Hematopoietic multipotent progenitor cell treated with erythropoietin and hydrocortisone succinate and interleukin-3 and kit ligand, for 6 days (in vitro differentiated cells): ENCODE data around the gene NHSL2.
A peak's percentile ranks its signal among the peaks of the same experiment; 100 is the strongest.

Experiments
- DNase-seq: peaks from one replicate; pipeline ENCODE4 v3.0.0-alpha.2; 2015

NHSL2 gene

DNA sequence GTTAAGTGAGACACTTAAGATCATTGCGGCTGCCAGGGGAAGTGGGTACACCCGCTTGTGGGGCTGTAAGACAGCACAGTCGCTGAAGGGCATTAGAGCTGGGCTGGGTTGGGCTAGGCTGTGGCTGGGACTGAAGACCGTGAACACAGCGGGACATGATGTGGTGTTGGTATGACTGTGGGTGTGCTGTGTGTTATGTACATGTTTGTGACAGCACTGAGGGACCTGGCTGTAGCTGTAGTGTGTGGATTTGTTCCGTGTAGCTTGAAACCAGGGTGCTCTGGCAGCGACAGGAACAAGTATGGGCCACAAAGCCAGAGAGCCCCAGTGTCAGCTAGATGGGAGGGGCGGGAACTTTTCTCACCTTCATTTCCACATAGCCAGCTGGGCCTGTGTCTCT is 82.1 kb downstream of the NHSL2 start:
- DNase-seq = peak; percentile 19

DNA sequence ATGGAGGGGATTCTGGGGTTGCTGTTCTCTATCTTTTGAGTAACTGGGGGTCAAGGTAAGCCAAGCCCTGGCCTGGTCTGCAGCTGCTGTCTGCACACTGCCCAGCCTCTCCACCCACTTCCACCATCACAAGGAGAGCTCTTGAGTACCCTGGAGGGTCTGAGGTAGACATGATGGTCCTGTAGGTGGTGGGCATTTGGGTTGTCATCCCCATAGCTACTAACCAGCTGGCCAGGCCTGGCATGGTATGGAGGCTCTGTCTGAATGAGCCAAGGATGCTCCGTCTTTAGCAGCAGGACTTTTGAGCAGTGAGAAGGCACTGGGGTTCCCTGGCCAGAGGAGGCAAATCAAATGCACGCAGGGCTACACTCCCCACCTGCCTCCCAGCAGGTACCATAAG is 82.7 kb downstream of the NHSL2 start:
- DNase-seq = no peak

DNA sequence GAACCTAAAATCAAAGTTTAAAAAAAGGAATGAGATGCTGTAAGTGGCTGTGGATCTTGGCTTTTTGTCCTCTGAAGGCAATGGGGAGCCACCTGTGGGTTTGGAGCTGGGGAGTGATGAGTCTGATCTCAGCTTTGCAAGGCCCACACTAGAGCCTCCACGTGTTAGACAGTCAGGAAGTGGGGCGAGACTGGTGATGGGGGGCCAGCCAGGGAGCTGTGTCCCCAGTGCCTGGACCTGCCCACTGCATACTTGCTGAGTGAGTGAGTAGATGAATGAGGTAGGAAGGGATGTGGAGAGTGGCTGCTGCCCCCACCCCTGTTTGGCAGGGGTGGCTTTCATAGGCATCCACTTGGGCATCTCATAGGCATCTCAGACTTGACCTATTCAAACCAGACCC is 84.0 kb downstream of the NHSL2 start:
- no peak for DNase-seq

DNA sequence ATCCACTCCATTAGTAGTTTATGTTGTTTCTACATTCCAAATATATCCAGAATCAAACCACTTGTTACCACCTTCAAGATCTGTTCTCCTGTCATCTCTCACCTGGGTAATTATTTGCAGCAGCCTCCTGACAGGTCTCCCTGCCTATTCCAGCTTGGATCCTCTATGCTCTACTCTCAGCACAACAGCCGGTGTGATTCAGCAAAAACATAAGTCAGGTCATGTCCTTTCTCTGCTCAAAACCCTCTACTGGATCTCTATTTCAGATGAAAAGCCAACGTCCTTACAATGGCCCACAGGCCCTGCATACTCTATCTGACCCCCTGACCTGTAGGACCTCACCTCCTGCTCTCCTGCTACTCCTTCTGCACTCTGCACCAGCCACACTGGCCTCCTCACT is 84.5 kb downstream of the NHSL2 start:
- DNase-seq = no peak

DNA sequence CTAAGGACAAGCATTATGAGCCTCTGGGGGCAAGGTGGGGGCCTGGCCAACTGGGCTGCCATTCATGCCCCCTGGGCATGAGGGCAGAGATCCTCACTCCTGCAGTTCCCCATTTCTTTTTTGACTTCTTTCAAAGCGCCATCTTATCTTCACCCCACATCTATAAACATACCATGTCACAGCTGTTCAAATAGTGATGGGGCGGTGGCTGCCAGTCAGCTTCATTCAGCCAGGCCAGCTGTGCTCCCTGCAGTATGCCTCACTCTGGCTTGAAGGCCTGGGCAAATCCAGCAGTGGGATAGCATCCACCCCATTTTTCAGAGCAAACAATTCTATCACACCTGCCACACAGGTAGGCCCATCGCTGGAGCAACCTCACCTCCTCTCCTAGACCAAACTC is 85.5 kb downstream of the NHSL2 start:
- DNase-seq = peak; percentile 35

GRCh38 chrX:71996826-71997225 is 86.2 kb downstream of the NHSL2 start:
- DNase-seq = no peak

DNA sequence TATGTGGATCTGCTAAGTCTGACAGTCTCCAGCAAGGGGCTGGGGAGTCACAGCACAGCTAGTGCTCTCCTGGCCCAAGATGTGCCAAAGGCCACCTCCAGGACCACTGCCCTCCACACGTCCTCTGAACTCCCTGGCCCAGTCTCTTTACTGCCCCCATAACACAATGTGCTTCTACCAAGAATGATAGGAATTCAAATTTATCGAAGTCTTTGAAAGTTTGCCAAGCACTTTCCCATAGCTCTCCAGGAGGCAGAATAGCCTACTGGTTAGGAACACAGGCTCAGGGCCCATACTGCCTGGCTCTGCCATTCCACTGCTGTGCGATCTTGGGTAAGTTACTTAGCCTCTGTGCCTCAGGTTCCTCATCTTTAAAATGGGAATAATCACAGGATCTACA is 86.7 kb downstream of the NHSL2 start:
- no peak for DNase-seq

- DNase-seq = peak; percentile 66
These were observed 88.3 kb downstream of the NHSL2 start for GRCh38 chrX:71998836-71999509.

- no peak for DNase-seq
These were observed 88.9 kb downstream of the NHSL2 start for GRCh38 chrX:71999535-71999934.

DNA sequence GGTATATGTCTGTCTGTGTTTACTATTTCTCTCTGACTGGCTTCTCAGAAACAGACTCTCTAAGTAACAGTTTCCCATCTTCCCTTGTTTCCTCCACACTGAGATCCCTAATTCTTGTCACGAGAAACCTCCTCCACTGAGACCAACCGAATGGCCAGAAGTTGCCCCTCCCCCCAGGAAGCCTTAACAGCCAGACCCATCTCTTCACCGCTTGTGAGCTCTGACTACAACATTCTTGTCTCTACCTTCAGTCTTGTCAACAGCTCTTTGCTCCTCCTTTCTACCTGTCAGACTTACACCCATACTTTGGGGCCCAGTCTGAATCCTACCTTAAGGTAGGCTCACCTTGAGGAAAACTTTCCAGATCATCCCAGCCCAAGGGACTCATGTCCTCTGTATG is 90.8 kb downstream of the NHSL2 start:
- DNase-seq = no peak

GRCh38 chrX:72001906-72002305 is 91.3 kb downstream of the NHSL2 start:
- no peak for DNase-seq

DNA sequence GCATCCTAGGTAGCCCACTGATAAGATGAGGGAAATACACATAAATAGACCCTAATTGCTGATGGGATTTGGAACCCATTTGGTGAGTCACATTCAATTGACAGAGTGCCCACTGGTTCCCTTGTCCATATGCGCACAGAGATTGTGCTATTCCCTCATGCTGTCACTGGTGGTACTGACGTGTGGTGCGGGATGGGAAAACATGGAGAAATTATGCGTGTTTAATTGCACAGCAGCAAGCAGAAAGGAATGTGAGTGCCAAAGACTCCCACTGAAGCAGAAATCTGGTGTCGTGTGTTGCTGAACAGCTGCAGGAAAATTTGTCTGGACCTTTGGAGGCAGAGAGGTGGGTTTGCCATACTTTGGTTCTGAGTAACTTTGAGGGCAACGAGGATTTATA is 92.2 kb downstream of the NHSL2 start:
- DNase-seq = no peak

DNA sequence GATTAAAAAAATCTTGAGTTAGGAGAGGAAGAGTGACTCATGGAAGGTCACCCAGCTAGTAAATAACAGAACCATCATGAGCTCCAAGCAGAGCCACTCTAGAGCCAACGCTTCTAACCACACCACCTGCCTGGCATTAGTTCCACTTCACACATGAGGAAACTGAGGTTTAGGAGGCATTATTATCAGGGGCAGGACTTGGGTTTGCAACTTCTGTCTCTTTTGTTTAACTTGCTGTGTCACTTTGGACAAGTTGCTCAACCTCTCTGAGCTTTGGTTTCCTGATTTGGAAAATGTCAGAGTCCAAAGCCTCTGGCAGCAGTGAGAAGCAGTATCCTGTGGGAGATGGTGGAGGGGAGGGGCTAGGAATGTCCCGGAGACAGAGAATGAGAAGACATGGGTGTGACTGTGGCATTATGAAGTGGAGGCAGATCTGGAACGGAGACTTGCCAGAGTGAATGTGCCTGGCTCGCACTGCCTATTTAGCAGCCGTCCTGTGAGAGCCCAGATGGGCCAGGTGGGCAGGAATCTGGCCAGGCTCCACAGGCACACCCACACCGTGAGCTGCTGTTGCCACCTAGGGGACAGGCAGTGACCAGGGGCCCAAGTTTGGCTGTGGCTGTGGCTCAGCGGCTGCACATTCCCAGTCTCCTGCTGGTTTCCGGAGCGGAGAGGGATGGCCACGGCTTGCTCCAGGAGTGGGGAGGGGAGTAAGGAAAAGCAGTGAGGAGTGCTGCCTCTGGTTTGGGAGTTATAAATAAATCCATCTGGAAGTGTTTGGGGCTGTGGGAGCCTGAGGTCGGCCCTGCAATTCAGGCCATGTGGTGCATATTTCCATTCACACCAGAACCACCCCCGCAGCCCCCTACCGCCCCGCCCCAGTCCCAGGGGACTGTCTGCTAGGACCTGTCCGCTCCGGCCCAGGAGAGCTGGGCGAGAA is 93.4 kb downstream of the NHSL2 start:
- no peak for DNase-seq

- DNase-seq = no peak
These were observed 94.4 kb downstream of the NHSL2 start for GRCh38 chrX:72005046-72005445.

- no peak for DNase-seq
These were observed 95.8 kb downstream of the NHSL2 start for GRCh38 chrX:72006461-72006860.

DNA sequence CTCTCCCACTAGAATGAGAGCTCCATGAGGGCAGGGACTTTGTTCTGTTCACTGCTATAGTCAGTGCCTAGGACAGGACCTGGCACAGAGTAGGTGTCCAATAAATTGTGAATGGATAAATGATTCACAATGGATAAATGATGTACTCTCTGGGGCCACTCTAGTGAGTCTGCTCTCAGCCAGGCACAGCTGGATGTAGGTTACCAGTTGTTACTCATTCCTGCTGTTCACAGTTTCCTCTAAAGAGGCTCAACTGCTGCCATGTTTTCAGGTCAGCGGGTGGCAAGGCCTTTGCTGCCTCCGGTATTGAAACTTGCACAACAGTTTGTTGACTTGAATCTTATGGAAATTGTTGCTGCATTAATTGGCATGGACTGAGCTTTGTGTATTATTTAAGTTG is 99.1 kb downstream of the NHSL2 start:
- no peak for DNase-seq

GRCh38 chrX:72011734-72012133 is 101.1 kb downstream of the NHSL2 start:
- no peak for DNase-seq

DNA sequence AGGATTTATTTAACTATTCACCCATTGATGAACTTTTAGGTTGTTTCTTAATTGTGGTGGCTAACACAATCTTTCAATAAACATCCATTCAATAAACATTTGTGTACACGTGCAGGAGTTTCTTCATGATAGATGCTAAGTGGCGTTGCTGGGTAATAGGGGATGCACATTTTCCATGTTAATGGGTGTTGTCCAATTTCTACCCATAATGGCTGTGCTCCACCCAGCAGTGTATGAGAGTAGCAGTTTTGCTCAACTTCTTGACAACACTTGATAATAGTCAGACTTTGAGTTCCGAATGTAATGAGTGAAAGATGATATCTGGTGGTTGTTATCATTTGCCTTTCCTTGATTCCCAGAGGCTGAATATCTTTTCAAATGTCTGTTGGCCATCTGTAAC is 104.7 kb downstream of the NHSL2 start:
- DNase-seq = no peak

DNA sequence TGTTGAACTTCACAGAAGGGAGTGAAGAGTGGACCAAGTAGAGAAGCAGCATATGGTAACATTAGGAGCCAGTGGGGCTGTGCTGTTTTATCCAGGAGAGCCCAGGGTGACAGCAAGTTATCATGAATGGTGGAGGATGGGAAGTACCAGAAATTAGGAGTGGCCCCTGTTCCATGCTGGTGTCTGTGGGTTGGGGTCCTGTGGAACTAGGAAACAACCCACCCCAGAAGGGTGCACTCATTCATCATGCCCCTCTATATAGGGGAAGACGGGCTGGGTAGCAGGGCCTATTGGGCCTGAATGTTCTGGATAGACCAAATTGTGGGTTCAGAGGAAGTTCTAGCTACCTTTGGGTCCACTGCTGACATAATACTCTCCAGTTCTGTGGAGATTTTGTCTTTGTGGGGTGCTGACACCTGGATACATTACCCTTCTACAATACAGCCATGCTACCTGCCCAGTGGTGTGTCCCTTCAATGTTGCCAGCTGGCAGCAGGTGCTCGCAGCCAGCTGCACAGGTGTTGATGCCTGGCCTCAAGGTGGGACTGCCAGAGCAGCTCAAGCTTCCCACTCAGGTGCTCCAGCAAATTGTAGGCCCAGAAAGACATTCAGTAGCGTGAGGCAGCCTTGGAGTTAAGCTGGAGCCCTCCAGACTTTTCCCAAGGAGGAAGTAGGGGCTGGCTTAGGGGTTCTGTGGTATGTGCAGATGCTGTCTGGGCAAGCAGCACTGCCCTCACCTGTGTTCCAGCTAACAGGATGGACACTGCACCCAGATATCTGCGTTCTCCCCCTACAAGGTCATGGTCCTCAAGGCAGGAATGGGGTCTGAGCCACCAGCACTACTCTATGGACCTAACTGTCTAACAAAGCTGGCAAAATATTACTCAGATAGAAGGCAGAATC is 106.5 kb downstream of the NHSL2 start:
- DNase-seq = no peak

GRCh38 chrX:72018277-72019112 is 107.8 kb downstream of the NHSL2 start:
- peak; percentile 81 for DNase-seq

DNA sequence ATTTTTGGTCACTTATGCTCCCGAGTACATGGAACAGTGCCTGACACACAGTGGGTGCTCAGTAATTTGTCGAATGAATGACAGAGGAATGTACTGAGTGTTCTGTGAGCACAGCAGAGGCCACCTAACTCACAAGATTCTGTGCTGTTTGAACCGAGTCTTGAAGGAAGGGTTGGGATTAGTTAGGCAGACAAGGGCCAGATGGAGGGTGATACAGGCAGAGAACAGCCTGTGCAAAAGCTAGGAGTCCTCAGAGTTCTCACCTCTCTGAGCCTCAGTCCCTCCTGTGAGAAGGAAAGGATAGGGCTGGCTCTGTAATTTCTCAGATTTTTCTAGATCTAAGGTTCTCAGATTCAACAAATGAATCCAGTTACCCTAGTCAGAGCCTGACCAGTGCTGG is 108.8 kb downstream of the NHSL2 start:
- no peak for DNase-seq

DNA sequence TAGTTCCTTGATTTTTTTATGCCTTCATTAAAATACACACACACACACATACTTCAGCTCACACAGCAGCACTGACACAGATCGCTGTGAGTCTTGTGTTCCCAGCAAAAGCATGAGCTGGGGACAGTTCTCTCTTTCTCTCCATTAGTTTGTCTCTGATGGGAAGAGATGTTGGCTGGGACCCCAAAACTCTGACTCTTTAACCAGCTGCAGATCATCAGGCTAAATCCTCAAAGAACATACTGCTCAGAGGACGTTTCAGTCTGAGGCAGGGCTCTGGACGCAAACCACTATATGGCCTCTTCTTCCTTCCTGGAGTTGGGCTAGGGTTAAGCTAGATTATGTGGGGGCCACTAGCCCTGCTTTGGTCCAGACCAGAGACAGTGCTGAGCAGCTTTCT is 109.6 kb downstream of the NHSL2 start:
- DNase-seq = no peak
